Measurements from ENCODE around the gene ZNF768. TPM values are rescaled to one million over a fixed set of nuclear protein-coding genes. Genes with fewer than 3 reads are reported as not detected.
A peak's percentile ranks its signal among the peaks of the same experiment; 100 is the strongest.
"Not testable (repeated sequence)": the region's sequence is repeated elsewhere in the genome, so short reads cannot be mapped to it uniquely, and the experiment has no call there.

ZNF768 gene
- total RNA-seq, 1 donor from 2014 or later: 18.9 TPM

DNA sequence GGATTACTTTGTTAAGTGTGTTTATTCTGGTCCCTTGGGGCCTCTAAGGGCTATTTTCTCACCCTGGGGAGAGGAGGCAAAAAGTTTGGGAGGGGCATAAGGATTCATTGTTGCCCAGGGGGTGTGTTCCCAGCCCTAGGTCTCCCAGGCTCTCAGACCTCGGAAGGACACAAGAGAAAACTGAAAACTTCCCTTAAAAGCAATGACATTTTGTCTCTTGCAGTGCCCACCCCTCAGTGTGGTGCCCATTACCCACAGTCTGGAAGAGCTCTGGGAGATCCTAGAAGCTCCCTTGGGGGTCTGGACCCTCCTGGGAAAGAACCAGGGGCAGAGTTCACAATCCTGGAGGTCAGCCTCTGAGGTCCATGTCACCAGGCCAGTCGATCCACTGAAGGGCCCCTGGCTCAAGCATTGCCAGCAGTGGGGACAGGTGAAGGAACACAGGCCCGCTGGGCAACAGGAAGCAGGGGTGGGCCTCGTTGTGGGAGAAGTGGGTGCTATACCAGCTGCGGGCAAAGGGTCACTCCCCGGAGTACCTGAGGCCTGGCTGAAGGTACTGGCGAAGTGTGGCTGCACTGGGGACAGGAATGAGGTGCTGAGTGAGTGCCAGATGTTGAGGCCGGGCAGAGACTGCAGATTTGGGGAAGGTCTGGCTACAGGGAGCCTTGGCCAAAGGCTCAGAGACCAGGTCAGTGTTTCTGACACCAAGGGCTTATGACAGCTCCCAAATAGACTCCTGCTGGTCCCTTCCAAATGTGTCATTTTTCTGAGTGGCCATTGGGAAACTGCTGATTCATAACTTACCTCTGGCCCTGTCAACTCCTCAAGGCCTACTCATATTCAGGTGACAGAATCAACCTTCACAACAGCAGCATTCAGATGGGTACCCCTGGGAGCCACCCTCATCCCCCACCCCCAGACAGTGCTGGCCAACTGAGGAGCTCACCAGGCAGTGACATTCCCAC lies 12.9 kb upstream of the ZNF768 start:
- H3K27me3 ChIP-seq: no peaks in the 10 kb centered on the region
- no peaks in the 10 kb centered on the region for H3K9me3 ChIP-seq
- peaks cover 1 to 6% of the 10 kb centered on the region in 2 donors for H3K4me1 ChIP-seq
- no peak for DNase-seq (ENCODE audit: low spot score in 2 of 2)
- H3K36me3 ChIP-seq: no peaks in the 10 kb centered on the region
- TF ChIP-seq, protein P1, sequence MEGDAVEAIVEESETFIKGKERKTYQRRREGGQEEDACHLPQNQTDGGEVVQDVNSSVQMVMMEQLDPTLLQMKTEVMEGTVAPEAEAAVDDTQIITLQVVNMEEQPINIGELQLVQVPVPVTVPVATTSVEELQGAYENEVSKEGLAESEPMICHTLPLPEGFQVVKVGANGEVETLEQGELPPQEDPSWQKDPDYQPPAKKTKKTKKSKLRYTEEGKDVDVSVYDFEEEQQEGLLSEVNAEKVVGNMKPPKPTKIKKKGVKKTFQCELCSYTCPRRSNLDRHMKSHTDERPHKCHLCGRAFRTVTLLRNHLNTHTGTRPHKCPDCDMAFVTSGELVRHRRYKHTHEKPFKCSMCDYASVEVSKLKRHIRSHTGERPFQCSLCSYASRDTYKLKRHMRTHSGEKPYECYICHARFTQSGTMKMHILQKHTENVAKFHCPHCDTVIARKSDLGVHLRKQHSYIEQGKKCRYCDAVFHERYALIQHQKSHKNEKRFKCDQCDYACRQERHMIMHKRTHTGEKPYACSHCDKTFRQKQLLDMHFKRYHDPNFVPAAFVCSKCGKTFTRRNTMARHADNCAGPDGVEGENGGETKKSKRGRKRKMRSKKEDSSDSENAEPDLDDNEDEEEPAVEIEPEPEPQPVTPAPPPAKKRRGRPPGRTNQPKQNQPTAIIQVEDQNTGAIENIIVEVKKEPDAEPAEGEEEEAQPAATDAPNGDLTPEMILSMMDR (IDR thresholded peaks at IDR 0.05): no peak
- H3K27ac ChIP-seq: no peak overlapping the region
- intact Hi-C loops (cut with DNase I): no loop called here
- H3K4me3 ChIP-seq: no peak overlapping the region

DNA sequence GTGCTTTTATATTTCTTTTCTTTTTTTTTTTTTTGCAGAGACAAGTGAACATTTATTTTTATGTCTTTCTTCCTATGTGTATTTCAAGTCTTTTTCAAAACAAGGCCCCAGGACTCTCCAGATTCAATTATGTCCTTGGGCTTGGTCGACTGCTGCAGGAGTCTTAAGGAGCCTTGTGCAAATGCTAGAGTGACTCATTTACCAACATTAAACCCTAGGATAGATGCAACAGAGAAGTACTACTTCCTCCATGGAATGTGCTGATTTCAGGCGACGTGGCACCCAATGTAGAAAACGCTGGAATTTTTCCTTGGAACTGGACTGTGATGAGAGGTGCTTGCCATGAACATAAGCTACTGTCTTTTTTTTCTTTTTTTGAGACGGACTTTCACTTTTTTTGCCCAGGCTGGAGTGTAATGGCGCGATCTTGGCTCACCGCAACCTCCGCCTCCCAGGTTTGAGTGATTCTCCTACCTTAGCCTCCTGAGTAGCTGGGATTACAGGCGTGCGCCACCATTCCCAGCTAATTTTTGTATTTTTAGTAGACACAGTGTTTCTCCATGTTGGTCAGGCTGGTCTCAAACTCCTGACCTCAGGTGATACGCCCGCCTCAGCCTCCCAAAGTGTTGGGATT lies 10.1 kb upstream of the ZNF768 start:
- H3K4me3 ChIP-seq; intact Hi-C loops (cut with DNase I); H3K9me3 ChIP-seq; DNase-seq (ENCODE audit: low spot score in 2 of 2); H3K27me3 ChIP-seq: not testable (repeated sequence)
- peaks cover 13 to 15% of the 10 kb centered on the region in 2 donors for H3K36me3 ChIP-seq
- H3K27ac ChIP-seq: peak overlapping the region in 1 of 2 donors; percentile 86
- peaks cover 11 to 12% of the 10 kb centered on the region in 2 donors for H3K4me1 ChIP-seq

DNA sequence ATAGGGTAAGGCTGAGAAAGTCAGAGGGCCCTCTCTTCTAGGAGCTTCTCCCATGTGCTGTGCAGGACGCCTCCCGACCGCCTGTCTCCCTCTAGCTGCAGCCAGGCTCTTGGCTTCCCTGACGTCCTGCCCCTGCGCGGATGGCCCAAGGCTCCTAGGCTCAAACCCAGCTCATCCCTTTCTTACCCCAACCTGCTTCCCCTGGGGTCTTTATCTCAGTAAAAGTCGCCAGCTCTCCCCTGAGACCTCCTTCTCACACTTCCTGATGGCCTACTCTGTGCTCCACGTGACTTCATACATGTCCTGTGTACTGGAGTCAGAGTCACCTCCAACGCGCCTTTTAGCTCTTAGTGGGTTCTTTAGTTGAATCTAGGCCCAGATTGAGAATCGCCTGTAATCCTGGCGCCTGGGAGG lies 9.4 kb upstream of the ZNF768 start:
- Histone ChIP-seq H3K27ac (peak overlapping the region; percentile 86 to 96), H3K27me3 (no peaks in the 10 kb centered on the region), H3K4me1 (peaks cover 11 to 12% of the 10 kb centered on the region in 2 donors), H3K4me3 (peak overlapping the region; percentile 69 to 93), H3K9me3 (no peaks in the 10 kb centered on the region), H3K36me3 (peaks cover 16 to 18% of the 10 kb centered on the region in 2 donors)
- intact Hi-C loops (cut with DNase I): loop anchor here (1.0 to 2.0 kb wide), 5 partner anchors 35 to 123 kb away; partner anchors contain the start of genes DCTPP1, FBRS, SEPHS2 and ZNF688
- peak in 1 of 2 donors; percentile 75 for DNase-seq (ENCODE audit: low spot score in 2 of 2)
- TF ChIP-seq, protein P1 (IDR thresholded peaks at IDR 0.05): peak; percentile 36 to 52 (median 43)

DNA sequence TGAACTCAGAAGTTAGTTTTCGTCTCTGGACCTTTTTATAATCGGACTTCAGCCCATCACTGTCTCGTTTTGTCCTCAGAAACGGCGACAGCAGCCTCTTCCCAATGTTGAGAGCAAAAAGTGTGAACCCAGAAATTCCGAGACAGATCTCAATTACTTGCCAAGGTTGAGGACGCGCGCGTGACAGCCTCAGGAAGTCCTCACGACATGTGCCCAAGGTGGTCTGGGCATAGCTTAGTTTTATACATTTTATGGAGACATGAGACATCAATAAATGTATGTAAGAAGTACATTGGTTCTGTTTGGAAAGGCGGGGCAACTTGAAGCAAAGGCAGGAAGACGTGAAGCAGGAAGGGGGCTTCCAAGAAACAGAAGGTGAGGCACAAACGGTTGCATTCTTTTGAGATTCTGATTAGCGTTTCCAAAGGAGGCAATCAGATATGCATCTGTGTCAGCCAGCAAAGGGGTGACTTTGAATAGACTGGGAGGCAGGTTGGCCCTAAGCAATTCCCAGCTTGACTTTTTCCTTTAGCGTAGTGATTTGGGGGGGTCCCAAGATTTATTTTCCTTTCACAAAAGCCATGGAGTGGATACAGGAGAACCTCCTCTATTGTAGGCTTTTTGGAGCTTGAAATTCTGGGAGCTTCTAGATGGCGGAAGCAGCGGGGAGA lies 8.9 kb upstream of the ZNF768 start:
- peaks cover 18 to 19% of the 10 kb centered on the region in 2 donors for H3K36me3 ChIP-seq
- intact Hi-C loops (cut with DNase I): loop anchor here (1.0 to 2.0 kb wide), 5 partner anchors 36 to 124 kb away; partner anchors contain the start of genes DCTPP1, FBRS, SEPHS2 and ZNF688
- H3K27ac ChIP-seq: peak overlapping the region; percentile 86 to 96

DNA sequence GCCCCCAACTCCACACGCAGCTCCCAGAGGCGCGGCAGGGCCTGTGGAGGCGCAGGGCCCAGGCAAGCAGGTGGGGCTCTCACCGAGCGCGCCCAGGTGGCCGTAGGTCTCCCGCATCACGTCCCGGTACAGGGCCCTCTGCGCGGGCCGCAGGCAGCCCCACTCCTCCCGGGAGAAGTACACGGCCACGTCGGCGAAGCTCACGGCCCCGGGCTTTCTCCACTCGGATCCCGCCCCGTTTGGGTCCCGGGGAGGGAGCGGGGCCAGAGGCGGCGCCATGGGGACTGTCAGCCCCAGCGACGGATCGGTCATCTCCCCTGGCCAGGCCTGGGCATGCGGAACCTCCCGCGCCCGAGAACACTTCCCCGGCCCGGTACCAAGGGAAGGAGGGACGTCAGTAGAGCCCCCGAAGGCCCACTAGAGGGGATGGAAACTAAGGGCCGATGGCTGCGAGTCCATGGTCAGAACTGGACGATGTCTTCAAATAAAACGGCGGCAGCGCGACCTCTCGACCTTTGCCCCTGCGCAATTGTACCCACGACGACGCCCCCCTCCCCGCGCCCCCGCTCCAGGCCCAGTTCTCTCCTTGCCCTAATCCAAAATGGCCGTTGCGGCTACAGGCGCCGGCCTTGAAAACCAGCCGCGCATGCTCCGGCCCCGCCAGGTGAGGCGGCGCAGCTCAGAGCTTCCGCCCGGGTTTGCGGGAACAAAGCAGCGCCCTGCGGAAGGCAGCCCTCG lies 8.2 kb upstream of the ZNF768 start, which contains the start of gene ZNF747:
Gene ZNF747 (minus strand): TSS at position 491 of the 738 bp plus-strand sequence. CDS start 179 bp downstream, at position 312.
- peak within 1 kb of the TSS; percentile 86 to 96 for H3K27ac ChIP-seq
- intact Hi-C loops (cut with DNase I): loop anchor here (1.0 to 5.0 kb wide), 7 partner anchors 24 to 124 kb away; partner anchors contain the start of genes DCTPP1, FBRS, SEPHS2 and ZNF688
- peak; percentile 61 to 95 for DNase-seq (ENCODE audit: low spot score in 2 of 2)

More for the DNA sequence above, 8.9 kb upstream of the ZNF768 start:
- no peaks in the 10 kb centered on the region for H3K9me3 ChIP-seq
- TF ChIP-seq, protein P1 (IDR thresholded peaks at IDR 0.05): no peak
- H3K4me3 ChIP-seq: peak overlapping the region; percentile 69 to 93
- peaks cover 11 to 12% of the 10 kb centered on the region in 2 donors for H3K4me1 ChIP-seq
- H3K27me3 ChIP-seq: no peaks in the 10 kb centered on the region
- DNase-seq (ENCODE audit: low spot score in 2 of 2): no peak

More for the DNA sequence above, 8.2 kb upstream of the ZNF768 start, which contains the start of gene ZNF747:
- Histone ChIP-seq H3K4me3 (peak within 1 kb of the TSS; percentile 69 to 93), H3K9me3 (no peaks in the 10 kb centered on the region), H3K4me1 (peaks cover 11 to 12% of the 10 kb centered on the region in 2 donors), H3K36me3 (peaks cover 18 to 19% of the 10 kb centered on the region in 2 donors), H3K27me3 (no peaks in the 10 kb centered on the region)
- TF ChIP-seq, protein P1 (IDR thresholded peaks at IDR 0.05): peak in 1 of 3 experiments; percentile 8

Measured in ascending aorta (tissue), 2 donors.